ENCODE results near the gene DCP1A.

DNA sequence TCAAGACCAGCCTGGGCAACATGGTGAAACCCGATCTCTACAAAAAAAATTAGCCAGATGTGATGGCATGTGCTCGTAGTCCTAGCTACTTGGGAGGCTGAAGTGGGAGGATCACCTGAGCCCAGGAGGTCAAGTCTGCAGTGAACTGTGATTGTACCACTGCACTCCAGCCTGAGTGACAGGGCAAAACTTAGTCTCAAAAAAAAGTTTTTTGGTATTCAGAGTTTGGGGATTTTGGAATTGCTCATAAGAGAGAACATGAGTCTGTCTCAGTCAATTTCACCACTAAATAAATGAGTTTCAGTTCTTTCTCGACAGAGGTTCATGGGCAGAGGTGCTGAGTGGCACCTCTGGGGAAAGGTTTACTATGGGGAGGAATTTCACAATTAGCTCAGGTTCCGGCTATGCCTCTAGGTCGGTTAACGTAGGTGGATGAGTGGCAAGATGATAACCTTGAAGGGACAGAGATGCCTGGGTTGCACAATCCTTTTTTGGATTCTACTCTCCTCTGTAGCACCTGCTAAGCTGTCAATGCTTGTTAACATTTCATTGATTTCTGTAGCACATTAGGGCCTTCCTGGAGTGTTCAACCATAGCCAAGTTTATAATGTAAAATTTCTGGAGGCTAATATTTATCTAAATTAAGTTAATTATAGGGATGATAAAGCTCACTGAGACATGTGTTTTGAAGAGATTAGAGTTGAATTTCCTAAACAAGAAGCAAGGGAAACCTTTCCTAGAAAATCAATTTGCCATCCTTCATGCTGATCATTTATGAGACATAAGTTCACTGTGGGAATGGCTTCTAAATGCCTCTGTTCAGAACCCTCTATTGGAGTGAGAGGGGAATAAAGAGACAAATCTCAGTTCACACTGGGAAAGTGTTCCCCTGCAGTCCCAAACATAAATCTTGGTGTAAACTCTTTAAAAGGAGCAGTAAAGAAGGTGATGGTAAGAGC is 37.4 kb upstream of the DCP1A start:
- TF ChIP-seq RAD21 (IDR thresholded peaks at IDR 0.05; ENCODE audit: low read depth) (no peak), NFIC (IDR thresholded peaks at IDR 0.05) (no peak), YY1 (IDR thresholded peaks at IDR 0.05; ENCODE audit: low read depth) (no peak), TCF12 (IDR thresholded peaks at IDR 0.05; ENCODE audit: low read depth) (no peak), TAF1 (IDR thresholded peaks at IDR 0.05; ENCODE audit: low read depth) (no peak), MAX (IDR thresholded peaks at IDR 0.05) (no peak), EP300 (IDR thresholded peaks at IDR 0.05; ENCODE audit: borderline replicate concordance) (no peak), FOXM1 (IDR thresholded peaks at IDR 0.05; ENCODE audit: borderline replicate concordance, low read depth) (no peak), TEAD4 (IDR thresholded peaks at IDR 0.05) (no peak)

Data from Ishikawa (cell line).